Cardiac atrium fibroblast (primary cell): ENCODE data around the gene DTL. TPM values are rescaled to one million over a fixed set of nuclear protein-coding genes. Genes with fewer than 3 reads are reported as not detected.

Experiments used
- total RNA-seq: library from RNA; depleted of rRNA; stranded (reverse); fragments of >200 nt; gene quantifications from 2 replicates; pipeline ENCODE4 v1.2.3, GENCODE V29; 2015

DTL gene, protein sequence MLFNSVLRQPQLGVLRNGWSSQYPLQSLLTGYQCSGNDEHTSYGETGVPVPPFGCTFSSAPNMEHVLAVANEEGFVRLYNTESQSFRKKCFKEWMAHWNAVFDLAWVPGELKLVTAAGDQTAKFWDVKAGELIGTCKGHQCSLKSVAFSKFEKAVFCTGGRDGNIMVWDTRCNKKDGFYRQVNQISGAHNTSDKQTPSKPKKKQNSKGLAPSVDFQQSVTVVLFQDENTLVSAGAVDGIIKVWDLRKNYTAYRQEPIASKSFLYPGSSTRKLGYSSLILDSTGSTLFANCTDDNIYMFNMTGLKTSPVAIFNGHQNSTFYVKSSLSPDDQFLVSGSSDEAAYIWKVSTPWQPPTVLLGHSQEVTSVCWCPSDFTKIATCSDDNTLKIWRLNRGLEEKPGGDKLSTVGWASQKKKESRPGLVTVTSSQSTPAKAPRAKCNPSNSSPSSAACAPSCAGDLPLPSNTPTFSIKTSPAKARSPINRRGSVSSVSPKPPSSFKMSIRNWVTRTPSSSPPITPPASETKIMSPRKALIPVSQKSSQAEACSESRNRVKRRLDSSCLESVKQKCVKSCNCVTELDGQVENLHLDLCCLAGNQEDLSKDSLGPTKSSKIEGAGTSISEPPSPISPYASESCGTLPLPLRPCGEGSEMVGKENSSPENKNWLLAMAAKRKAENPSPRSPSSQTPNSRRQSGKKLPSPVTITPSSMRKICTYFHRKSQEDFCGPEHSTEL
- 2.6 and 6.5 TPM in 2 replicates for total RNA-seq

DNA sequence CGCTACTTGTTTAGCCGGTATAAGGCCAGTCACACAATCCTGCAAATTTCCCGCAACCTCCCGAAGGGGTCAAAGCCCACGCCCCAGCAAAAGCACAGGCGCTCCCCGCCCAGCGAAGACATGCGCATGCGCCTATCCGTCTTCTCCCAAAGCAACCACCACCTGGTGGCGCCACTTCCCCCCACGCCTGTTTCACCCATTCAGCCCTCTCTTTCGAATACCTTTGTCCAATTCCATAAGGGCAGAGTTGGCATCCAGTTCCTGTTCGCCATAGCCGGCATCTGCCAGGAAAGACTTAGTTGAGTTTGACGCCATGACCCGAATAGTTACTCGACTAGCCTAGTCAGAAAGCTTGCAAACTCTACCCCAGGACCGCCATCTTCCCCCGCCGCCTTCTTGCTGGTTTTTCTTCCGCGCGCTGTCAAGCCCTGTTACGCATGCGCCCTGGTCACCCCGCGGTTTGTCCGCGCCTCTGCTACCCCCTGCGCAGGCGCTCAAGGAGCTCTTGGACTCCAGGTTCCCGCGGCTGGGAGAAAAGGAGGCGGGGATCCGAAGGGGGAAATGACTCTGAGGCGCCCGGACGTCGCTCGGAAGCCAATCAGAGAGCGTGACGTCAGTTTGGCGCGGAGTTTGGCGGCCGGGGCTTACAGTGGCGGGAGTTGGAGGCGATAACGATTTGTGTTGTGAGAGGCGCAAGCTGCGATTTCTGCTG is at the start of gene DTL, which contains the start of gene INTS7:
DTL (plus strand) TSS at position 626 of the 712 bp plus-strand sequence. CDS start 143 bp downstream, outside the sequence.
INTS7 (minus strand) TSS at position 435 of the 712 bp plus-strand sequence; CDS start at position 315, 120 bp downstream.

Other genes starting within 250 kb of the DTL start
- gene LPGAT1, start 205.0 kb upstream of the DTL start, total RNA-seq: 11.0 and 18.8 TPM in 2 replicates
- 7.6 and 10.3 TPM in 2 replicates for gene INTS7, start 191 bp upstream of the DTL start, total RNA-seq
- 19.0 and 23.5 TPM in 2 replicates for gene PPP2R5A, start 249.7 kb downstream of the DTL start, total RNA-seq